ENCODE data around the gene TET3. TPM values are rescaled to one million over a fixed set of nuclear protein-coding genes. Genes with fewer than 3 reads are reported as not detected.

The TET3 gene
- total RNA-seq, 4 donors from 2014 or later: 18.2 to 38.7 (median 27.0) TPM

DNA sequence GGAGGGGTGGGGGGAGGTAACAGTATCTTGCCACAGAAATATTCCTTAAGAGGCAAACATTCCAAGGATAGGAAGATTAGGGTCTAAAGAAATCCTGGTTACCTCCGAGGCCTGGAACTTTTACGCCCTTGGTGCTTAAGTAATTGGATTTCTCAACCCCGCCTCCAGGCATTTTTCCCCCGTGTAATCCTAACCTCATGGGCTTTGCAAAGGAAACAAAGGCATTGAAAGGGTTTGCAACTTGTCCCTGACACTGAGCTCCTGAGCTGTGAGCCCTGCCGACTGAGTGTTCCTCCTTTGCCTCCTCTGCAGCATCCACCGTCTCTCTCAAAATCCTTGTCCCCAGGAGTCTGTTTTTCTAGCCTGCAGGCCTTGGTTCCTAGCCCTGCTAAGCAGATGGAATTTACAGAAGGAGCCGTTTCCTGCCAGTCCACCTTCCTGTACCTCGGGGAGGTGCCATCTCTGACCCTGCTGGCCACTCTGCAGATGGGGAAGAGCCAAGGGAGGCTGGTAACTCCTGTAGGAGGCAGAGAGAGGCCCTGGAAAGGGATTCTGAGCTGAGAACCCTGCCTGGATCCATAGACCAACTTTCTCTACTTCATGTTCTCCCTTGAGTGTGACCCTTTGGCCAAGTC lies 24.2 kb downstream of the TET3 start:
- Histone ChIP-seq H3K27me3 (no peaks in the 10 kb centered on the region), H3K4me3 (no peak overlapping the region), H3K27ac (no peak overlapping the region), H3K9me3 (no peaks in the 10 kb centered on the region), H3K36me3 (peaks cover 0 to 4% (median 0%) of the 10 kb centered on the region in 3 donors), H3K4me1 (peaks cover 0 to 51% (median 0%) of the 10 kb centered on the region in 4 donors)
- TF ChIP-seq POLR2A (IDR thresholded peaks at IDR 0.05): no peak
- TF ChIP-seq, protein P1, sequence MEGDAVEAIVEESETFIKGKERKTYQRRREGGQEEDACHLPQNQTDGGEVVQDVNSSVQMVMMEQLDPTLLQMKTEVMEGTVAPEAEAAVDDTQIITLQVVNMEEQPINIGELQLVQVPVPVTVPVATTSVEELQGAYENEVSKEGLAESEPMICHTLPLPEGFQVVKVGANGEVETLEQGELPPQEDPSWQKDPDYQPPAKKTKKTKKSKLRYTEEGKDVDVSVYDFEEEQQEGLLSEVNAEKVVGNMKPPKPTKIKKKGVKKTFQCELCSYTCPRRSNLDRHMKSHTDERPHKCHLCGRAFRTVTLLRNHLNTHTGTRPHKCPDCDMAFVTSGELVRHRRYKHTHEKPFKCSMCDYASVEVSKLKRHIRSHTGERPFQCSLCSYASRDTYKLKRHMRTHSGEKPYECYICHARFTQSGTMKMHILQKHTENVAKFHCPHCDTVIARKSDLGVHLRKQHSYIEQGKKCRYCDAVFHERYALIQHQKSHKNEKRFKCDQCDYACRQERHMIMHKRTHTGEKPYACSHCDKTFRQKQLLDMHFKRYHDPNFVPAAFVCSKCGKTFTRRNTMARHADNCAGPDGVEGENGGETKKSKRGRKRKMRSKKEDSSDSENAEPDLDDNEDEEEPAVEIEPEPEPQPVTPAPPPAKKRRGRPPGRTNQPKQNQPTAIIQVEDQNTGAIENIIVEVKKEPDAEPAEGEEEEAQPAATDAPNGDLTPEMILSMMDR (IDR thresholded peaks at IDR 0.05): no peak
- peak in 1 of 3 donors; percentile 30 for DNase-seq

DNA sequence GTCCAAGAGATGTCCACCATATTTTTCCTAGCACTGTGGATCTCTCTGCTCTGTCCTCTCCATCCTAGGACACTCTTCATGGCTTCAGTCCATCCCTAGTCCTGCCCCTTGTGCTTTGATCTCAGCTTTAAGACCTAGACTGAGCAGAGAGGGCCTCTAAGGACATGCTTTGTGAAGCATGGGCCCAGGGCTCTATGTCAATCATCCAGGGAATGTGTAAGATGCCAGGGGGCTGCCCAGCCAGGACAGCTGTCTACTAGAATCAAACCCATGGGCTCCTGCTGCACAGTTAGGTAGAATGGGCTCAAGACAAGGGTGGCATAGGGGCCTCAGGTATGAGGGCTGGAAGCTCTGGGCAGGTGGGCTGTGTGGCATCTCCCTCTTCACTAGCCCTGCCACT lies 24.9 kb downstream of the TET3 start:
- H3K4me1 ChIP-seq: peaks cover 0 to 45% (median 0%) of the 10 kb centered on the region in 4 donors
- H3K36me3 ChIP-seq: peaks cover 0 to 4% (median 0%) of the 10 kb centered on the region in 3 donors
- peak in 1 of 3 donors; percentile 10 for DNase-seq
- no peak overlapping the region for H3K27ac ChIP-seq
- no peaks in the 10 kb centered on the region for H3K27me3 ChIP-seq
- no peak overlapping the region for H3K4me3 ChIP-seq
- no peaks in the 10 kb centered on the region for H3K9me3 ChIP-seq
- TF ChIP-seq, protein P1 (IDR thresholded peaks at IDR 0.05): no peak
- no peak for TF ChIP-seq POLR2A (IDR thresholded peaks at IDR 0.05)

DNA sequence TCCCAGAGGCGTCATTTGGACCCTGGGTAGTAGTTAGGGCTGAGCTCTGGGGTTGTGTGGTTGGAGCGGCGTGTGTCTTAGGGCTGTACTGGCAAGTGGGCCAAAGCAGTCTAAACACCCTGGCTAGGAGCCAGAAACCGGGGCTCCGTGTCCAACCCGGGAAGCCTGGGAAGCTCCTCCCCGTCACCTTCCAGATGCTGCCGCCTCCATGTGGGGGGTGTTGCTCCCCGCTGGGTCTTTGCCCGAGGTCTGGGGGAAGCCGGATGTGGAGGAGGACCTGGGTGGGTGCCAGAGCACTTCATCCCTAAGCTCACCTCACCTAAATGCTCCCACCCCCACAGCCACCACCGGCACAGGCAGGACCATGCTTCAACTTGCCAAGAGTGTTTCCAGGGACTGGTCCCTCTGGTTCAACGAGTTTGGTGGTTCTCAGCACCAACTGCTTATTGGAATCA lies 25.4 kb downstream of the TET3 start:
- Histone ChIP-seq H3K27ac (no peak overlapping the region), H3K9me3 (no peaks in the 10 kb centered on the region)
- peak in 1 of 3 donors; percentile 47 for DNase-seq

DNA sequence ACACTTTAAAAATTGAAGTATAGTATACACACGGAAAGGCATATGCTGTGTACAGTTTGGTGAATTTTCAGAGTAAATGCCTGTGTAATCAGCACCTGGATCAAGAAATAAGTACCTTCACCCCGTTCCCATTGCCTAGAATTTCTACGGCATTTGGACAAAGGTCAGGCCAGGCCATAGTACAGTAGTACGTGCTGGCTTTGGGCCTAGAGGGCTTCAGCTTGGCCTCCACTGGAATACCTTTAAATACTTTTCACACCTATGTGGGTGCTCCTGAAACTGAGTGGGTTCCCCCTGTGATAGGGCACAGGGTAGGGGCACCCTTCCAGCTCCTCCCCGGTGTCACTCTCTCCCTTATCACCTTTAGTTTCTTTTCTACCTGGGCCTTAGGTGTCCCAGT lies 26.5 kb downstream of the TET3 start:
- H3K4me3 ChIP-seq: no peak overlapping the region
- DNase-seq: peak in 1 of 3 donors; percentile 62

More for the DNA sequence above, 25.4 kb downstream of the TET3 start:
- TF ChIP-seq, protein P1 (IDR thresholded peaks at IDR 0.05): no peak
- TF ChIP-seq POLR2A (IDR thresholded peaks at IDR 0.05): no peak
- H3K27me3 ChIP-seq: no peaks in the 10 kb centered on the region
- peaks cover 0 to 4% (median 0%) of the 10 kb centered on the region in 3 donors for H3K36me3 ChIP-seq
- H3K4me3 ChIP-seq: no peak overlapping the region
- H3K4me1 ChIP-seq: peaks cover 0 to 45% (median 0%) of the 10 kb centered on the region in 4 donors

DNA sequence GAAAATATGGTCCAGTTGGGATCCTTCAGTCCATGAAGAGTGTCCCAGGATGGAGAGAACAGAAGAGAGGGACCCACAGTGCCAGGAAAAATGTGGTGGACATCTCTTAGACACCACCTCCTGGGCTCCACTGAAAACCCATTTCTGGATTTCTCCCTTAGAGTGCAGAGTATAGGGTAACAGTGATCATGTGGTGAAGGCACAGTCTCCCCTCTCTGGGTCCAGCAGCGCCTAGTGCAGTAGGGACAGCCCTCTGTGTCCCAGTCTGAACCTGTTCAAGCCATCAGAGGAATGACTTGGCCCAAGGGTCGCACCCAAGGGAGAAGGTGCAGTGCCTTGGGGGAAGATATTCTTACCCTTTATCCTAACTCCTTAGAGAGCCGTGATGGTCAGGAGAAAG lies 30.1 kb downstream of the TET3 start:
- H3K4me3 ChIP-seq: no peak overlapping the region
- no peak overlapping the region for H3K27ac ChIP-seq
- H3K9me3 ChIP-seq: no peaks in the 10 kb centered on the region
- peaks cover 0 to 12% (median 0%) of the 10 kb centered on the region in 4 donors for H3K4me1 ChIP-seq
- peak in 1 of 3 donors; percentile 28 for DNase-seq
- H3K36me3 ChIP-seq: no peaks in the 10 kb centered on the region
- TF ChIP-seq POLR2A (IDR thresholded peaks at IDR 0.05): no peak
- TF ChIP-seq, protein P1 (IDR thresholded peaks at IDR 0.05): no peak
- no peaks in the 10 kb centered on the region for H3K27me3 ChIP-seq

More for the DNA sequence above, 26.5 kb downstream of the TET3 start:
- Histone ChIP-seq H3K36me3 (peaks cover 0 to 4% (median 0%) of the 10 kb centered on the region in 3 donors), H3K27ac (no peak overlapping the region), H3K9me3 (no peaks in the 10 kb centered on the region), H3K4me1 (peaks cover 0 to 45% (median 0%) of the 10 kb centered on the region in 4 donors), H3K27me3 (no peaks in the 10 kb centered on the region)
- TF ChIP-seq POLR2A (IDR thresholded peaks at IDR 0.05): no peak
- TF ChIP-seq, protein P1 (IDR thresholded peaks at IDR 0.05): no peak
